Measurements from ENCODE around the gene SAMD5.

DNA sequence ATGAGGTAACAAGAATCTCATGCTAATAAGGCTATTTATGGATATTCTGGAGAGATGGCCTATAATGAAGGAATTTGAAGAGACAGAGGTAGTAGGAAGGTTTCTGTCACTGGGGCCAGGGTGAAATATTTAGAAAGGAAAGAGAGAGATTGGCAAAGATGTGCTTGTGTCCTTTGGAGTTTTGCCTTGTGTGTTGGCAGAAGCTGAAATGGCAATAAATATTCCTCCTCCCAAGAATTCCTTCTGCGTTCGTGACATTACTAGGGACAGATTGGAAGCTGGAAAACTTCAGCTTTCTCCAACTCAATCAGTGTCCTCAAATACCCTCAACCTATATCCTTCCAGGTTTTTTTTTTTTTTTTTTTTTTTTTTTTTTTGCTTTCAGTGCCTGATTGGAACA is 6.3 kb downstream of the SAMD5 start:
- TF ChIP-seq, protein P1, sequence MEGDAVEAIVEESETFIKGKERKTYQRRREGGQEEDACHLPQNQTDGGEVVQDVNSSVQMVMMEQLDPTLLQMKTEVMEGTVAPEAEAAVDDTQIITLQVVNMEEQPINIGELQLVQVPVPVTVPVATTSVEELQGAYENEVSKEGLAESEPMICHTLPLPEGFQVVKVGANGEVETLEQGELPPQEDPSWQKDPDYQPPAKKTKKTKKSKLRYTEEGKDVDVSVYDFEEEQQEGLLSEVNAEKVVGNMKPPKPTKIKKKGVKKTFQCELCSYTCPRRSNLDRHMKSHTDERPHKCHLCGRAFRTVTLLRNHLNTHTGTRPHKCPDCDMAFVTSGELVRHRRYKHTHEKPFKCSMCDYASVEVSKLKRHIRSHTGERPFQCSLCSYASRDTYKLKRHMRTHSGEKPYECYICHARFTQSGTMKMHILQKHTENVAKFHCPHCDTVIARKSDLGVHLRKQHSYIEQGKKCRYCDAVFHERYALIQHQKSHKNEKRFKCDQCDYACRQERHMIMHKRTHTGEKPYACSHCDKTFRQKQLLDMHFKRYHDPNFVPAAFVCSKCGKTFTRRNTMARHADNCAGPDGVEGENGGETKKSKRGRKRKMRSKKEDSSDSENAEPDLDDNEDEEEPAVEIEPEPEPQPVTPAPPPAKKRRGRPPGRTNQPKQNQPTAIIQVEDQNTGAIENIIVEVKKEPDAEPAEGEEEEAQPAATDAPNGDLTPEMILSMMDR (IDR thresholded peaks at IDR 0.05), result no peak
- no peak for TF ChIP-seq POLR2A (IDR thresholded peaks at IDR 0.05)
- TF ChIP-seq EP300 (IDR thresholded peaks at IDR 0.05), result no peak
